Measurements from ENCODE around the gene COPB2. TPM values are rescaled to one million over a fixed set of nuclear protein-coding genes. Genes with fewer than 3 reads are reported as not detected.
A peak's percentile ranks its signal among the peaks of the same experiment; 100 is the strongest.
"Not testable (repeated sequence)": the region's sequence is repeated elsewhere in the genome, so short reads cannot be mapped to it uniquely, and the experiment has no call there.

COPB2 gene
- polyA plus RNA-seq (ENCODE audit: insufficient read length in 4 of 4), result 100 to 1,000 TPM; 134 to 169 (median 149) TPM

DNA sequence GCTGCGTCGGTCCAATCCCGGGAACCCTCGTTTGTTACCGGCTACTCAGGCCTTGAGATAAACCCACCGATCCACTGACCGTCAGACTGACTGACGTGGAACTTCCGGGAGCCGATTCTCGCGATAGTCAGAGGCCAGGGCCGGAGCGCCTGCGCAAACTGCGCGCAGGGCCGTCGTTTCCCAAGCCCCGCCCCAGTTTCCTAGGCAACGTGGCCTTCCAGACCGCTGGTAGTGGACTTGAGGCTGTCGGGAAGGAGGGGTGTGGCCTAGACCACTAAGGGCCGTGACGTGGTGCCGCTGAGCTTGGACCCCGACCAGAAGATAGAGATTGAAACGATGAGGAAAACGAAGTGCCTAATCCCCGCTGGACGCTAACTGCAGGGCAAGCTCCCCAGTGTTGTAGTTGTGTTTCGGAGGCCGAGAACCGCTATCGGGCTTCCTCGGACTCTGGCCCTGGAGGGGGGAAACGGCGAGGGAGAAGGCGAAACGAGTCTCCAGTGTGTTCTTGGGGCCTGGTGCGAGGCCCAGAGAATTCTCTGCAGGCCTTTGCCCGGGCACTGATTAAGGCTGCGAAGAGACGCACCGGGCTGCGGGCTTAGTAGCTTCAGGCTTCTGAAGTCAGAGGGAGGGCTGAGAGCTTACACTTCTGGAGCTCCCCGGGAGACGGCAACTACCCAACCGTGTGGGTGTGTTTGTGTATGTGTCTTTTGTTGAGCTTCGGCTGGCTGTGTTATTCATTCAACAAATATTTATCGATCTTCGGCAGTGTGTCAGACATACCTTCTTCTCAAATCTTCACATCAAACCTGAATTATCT, at the start of gene COPB2:
COPB2 (minus strand) TSS at position 96 of the 817 bp plus-strand sequence. CDS start 97 bp downstream, outside the sequence.
- peak; percentile 98 to 99 (median 99) for DNase-seq (ENCODE audit: low read depth in 4 of 4, low spot score in 2 of 4)

DNA sequence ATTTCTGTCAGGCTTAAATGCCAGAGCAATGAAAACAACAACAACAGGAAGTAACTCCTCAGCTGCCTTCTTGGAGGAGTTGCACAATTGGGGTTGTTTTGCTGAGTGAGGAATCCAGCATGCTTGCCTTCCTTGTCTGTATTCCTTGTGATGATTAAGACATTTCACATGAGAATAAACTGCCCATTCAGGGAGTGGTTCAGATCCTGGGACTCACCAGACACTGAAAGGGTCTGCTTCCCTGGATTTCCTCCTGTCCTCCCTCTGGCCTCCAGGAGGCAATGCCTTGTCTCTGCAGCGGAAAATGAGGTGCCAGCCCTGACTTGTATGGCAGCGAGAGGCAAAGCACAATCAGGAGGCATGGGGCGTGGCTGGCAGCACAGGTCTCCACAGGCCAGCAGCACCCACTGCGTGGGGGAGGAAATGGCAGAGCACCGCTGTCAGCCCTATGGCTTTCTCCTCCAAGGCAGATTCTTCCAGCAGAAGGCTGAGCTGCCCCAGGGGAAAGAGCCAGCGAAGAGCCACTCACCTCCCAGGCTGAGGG, 45.4 kb upstream of the COPB2 start:
- DNase-seq (ENCODE audit: low read depth in 4 of 4, low spot score in 2 of 4), result no peak

DNA sequence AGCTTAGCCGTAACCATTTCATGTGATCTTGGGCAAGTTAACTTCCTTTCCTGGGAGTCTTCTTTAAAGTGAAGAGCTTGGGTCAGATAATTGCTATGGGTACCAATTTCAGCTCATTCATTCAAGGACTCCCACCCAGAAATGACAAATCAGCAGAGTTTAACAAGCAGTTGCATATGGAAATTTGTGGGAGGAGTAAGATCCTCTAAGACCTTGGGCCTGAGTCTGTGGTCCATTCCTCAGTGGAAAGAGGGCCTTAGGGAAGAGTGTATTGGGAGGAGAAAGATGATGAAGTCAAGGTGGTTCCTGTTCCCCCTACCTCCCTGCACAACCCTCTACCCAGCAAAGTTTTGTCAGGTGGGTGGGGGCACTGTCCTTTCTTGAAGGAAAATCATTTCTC, 44.8 kb upstream of the COPB2 start:
- no peak for DNase-seq (ENCODE audit: low read depth in 4 of 4, low spot score in 2 of 4)

DNA sequence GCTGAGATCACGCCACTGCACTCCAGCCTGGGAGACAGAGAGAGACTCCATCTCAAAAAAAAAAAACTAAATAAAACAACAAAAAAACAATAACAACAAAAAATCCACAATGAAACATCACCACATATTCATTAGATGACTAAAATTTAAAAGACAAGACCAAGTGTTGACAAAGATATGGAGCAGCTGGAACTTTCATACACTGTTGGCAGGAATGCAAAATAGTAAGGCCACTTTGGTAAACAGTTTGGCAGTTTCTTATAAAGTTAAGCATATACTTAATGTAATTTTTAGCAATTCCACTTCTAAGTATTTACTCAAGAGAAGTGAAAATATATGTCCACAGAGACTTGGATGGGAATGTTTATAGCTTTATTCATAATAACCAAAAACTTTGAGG, 43.6 kb upstream of the COPB2 start:
- no peak for DNase-seq (ENCODE audit: low read depth in 4 of 4, low spot score in 2 of 4)

DNA sequence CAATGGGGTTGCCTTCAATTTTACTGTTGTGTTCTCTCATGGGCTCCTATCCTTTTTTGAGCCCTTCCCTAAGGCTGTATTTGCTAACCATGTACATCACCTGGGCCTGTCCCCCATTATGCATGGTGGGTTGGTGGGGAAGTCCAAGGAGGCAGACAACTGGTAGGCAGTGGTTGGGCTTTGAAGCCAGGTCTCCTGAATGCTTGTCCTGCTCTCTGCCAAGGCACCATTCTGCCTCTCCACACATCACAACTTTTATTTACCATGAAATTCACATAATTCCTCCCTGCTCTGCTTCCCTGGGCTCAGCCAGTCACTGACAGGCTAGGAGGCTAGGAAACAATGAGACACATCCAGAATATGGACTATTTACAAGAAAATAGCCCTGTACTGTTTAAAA, 41.0 kb upstream of the COPB2 start:
- DNase-seq (ENCODE audit: low read depth in 4 of 4, low spot score in 2 of 4), result no peak

DNA sequence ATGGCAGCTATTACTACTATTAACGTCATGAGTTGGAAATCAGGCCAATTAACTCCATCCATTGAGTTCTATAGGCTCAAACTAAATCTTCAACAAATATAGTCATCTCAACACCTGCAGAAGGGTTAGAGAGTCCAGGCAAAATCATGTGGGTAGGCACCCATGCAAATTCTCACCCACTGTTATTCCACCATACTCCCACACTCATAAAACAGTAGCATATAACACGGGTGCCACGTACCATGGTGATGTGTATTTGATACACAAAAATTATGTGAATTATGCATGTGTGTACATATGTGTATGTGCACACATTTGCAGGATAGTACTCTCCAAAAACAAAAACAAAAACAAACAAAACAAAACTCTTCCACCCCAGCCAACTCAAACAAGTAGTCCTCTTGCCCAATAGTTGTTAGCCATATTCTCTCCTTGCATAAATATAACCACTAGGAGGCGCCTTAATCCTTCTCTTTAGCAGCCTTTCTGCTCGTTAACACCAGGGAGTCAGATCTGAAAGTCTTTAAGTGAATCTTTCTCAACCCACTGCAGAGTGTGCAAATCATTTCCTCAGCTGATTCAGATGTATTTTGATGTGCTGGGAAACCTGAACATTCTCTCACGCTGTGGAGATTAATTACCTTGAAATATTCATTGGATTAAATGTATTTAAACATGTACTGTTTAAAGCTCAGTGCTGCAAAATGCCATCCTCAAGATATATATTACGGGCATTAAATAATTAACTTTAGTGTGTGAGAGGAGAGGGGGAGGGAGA, 38.0 kb upstream of the COPB2 start:
- peak; percentile 36 to 65 (median 52) for DNase-seq (ENCODE audit: low read depth in 4 of 4, low spot score in 2 of 4)

DNA sequence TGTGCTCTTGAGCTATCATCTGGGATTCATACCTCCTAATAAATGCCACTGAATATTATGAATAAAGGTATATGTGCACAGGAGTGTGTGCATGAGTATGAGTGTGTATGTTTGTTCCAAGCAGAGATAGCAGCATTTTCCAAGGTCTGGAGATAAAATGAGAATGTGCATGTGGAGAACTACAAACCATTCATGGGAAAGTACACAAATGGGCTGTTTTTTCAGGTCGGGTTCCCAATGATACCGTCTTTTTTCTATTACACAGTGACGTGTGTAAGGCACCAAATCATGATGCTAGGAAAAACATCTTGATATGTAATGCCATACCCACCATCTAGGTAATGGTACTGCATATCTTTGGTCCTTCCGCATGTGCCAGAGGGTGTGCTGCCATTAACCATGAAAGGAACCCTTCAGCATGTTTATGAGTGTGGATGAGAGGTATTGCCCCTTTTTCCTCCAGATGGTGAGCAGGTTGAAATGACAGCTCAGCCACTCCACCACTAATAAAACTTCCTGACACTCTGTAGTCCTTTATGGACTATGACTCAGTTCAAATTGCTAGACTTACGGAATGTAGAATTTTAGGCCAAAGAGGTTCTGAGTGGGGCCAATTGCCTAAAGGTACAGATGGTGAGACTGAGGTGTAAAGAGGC, 36.4 kb upstream of the COPB2 start:
- DNase-seq (ENCODE audit: low read depth in 4 of 4, low spot score in 2 of 4), result no peak

DNA sequence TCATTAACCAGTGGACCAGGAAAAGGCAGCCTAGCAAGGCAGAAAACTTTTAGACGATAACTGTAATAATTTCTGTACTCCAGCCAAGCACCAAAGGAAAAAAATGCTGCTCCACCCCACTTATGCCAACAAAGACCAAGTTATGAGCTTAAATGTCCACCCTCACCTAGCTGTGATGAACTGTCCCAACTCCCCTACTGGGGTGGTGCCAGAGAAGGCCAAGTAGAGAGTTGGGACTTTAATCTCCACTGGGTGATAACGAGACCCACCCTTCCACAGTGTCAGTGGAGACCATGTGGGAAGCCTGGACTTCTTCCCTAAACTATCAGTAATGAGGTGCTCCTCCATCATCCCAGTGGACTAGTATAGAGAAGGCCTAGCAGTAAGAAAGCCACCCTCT, 33.8 kb upstream of the COPB2 start:
- no peak for DNase-seq (ENCODE audit: low read depth in 4 of 4, low spot score in 2 of 4)

DNA sequence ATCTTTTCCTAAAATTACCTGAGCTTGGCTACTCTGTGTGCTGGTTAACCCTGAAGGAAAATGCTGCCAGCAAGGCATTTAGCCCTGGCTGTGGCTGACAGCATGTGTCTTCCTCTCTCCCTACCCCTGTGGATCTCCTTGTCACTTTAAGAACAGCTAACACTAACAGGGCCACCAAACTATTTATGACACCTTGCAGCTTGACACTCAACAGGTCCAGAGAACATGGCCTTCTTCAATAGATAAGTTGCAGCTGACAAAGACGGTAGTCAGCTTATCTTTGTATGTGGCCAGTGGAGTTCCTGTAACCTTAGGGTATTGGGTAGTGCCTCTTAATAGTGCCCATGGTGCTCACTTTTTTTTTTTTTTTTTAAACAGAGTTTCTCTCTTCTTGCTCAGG, 32.0 kb upstream of the COPB2 start:
- no peak for DNase-seq (ENCODE audit: low read depth in 4 of 4, low spot score in 2 of 4)

DNA sequence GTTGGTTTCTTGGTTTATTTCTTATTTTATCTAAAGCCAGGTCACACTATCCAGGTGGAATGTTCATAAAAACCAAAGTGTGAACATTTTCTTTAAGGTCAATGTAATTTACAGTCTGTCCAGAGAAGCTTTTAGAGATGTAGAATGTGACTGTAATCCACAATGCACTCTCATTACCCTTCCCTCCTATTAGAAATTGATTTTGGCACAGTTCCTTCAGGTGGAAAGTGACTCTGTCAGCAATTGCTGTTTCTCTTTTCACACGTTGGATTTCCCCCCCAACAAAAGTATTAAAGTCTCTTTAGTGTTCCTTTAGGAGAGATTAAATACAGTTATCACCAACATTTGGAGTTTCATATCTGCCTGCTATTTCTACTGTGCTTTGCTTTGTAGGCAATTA, 31.6 kb upstream of the COPB2 start:
- no peak for DNase-seq (ENCODE audit: low read depth in 4 of 4, low spot score in 2 of 4)

DNA sequence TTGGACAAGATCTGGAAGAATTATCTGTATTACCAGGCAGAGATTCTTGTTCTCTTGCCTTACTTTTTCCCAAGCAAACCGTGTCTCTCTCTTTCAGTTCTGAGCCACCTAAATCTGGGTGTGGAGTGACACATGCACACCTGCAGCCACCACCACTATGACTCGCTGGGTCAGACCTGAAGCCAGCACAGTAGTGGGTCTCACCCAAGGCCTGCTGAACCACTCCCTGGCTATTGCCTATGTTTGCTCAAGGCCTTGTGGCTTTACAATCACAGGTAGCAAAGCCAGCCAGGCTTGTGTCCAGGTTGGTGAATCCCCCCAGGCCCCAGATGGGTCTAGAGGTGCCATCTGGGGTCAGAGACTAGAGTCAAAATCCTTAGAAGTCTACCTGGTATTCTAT, 28.7 kb upstream of the COPB2 start:
- DNase-seq (ENCODE audit: low read depth in 4 of 4, low spot score in 2 of 4), result no peak

DNA sequence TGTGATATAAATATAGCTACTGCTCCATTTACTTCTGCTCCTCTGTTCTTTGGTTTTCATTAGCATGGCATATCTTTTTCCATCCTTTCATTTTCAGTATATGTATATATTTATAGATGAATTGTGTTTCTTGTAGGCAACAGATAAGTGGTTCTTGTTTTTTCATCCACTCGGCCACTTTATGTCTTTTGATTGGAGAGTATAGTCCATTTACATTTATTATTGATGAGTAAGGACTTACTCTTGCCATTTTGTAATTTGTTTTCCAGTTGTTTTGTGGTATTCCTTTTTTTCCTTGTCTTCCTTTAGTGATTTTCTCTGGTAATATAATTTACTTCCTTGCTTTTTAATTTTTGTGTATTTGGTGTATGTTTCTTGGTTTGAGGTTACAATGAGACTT, 26.8 kb upstream of the COPB2 start:
- DNase-seq (ENCODE audit: low read depth in 4 of 4, low spot score in 2 of 4), result no peak

DNA sequence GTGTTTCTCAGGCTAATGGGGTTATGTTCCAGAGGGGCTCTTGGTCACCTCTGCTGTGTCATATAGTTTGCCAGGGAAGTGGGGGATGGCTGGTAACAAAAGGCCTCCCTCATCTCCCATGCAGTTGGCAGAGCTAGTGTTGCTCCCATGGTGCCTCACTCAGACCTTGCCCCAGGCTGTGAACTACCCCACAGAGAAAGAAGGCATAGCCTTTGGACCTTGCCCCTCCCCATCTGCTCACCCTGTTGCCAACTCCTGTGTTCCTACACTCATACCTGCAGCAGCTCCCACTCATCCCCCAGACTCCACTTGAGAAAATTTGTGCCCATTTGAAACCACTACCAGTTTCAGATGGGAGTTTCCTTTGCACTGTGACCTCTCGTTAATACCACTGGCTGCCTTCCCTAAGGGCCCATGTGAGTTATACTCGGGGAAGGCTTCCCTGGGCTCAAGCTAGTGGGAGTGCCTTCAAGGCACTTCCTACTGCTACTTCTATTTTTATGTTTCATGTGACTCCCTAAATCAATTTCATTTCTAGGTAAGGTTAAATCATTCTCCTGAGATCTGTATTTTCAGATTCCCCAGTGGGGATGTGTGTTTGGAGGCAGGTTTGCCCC, 25.3 kb upstream of the COPB2 start:
- no peak for DNase-seq (ENCODE audit: low read depth in 4 of 4, low spot score in 2 of 4)

DNA sequence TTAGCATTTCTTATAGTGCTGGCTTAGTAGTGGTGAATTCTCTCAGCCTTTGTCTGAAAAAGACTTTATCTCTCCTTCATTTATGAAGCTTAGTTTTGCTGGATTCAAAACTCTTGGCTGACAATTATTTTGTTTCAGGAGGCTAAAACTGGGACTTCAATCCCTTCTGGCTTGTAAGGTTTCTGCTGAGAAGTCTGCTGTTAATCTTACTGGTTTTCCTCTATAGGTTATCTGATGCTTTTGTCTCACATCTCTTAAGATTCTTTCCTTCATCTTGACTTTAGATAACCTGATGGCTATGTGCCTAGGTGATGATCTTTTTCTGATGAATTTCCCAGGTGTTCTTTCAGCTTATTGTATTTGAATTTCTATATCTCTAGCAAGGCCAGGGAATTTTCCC, 23.4 kb upstream of the COPB2 start:
- DNase-seq (ENCODE audit: low read depth in 4 of 4, low spot score in 2 of 4), result not testable (repeated sequence)

DNA sequence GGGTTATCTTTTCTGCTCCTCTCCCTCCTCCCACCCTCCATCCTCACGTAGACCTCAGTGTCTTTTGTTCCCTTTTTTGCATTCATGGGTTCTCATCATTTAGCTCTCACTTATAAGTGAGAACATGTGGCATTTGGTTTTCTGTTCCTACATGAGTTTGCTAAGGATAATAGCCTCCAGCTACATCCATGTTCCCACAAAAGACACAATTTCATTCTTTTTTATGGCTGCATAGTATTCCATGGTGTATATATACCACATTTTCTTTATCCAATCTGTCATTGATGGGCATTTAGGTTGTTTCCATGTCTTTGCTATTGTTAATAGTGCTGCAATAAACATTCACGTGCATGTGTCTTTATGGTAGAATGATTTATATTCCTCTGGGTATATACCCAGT, 11.7 kb upstream of the COPB2 start:
- DNase-seq (ENCODE audit: low read depth in 4 of 4, low spot score in 2 of 4), result not testable (repeated sequence)

DNA sequence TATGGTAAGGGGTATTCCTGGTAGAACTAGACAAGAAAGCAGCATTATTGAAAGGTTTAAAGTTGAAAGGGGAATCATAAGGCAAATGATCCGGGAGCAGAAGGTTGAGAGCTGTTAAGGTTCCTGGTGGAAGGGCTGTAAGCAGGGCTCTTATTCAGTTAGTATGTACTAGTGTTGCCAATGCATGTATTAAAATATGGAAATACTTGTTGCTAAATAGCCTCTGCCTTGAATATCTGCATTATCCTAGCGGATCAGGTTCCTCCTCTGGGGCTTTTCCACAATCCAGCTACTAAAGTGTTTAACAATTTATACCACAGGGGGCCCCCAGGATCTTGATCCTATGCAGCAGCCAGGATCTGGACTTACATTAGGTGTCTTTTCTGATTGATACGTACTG, 7.3 kb upstream of the COPB2 start:
- DNase-seq (ENCODE audit: low read depth in 4 of 4, low spot score in 2 of 4), result no peak

DNA sequence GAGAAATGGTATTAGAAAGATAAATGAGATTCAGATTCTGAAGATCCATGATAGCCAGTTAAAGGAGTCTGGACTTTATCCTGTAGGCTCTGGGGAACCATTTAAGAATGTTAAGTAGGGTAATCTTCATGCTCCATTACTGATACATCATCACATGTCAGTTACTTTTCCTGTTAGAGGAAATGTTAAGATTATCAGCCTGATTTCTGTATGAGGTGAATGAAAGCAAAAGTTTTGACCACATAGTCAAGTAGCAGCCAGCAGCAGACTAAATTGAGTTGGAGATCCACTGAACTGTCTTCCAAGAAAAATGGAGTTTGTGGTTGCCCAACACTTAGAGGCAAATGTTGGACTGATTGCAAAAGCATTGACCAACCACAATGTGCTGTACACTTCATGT, 4.7 kb upstream of the COPB2 start:
- no peak for DNase-seq (ENCODE audit: low read depth in 4 of 4, low spot score in 2 of 4)

DNA sequence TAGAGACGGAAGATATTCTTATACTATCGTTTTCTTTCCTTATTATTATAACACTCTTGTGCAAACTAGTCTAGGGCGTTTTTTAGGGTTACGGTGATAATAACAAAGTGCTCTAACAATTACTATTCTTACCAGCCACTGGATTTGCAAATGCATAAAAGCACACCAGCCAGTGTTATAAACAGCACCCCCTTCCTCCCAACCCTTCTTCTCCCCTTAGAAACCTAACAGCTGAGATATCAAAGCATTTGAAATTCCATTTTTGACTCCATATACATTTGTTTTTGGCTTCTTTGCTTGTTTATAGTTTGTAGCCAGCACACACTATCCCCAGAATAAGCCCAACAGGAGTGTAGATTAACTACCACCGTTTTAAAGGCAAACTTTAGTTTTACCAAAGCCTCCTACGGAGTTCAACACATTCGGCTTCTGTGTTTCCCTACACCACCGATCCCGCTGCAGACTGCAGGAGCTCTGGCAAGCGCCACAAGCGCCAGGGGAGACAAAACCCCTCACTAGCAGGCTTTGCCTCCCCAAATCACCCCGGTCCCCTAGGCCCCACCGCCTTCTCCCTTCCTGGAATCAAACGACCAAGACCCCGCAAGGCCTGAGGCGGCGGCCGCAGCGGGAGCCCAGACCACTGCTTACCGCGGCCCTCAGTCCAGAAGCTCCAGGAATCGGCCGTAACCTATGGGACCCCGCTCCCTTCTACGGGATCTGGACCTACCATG, 461 bp downstream of the COPB2 start:
- DNase-seq (ENCODE audit: low read depth in 4 of 4, low spot score in 2 of 4), result no peak

DNA sequence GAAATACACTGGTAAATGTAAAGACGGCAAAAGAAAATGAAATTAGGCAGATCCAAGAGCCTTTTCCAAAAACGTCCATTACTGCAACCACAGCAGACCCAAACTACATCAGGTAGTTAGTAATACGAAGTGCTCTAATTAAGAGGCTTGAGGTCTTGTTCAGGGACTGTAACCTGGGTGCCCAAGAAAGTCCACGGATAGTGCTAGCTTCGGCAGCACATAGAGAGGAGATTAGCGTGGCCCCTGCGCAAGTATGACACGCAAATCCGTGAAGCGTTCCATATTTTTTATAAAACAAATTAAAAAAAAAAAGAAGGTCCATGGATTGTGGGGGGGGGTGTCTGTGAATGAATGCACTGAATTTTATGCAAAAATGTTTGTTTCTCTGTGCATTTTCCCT, 1.4 kb downstream of the COPB2 start:
- no peak for DNase-seq (ENCODE audit: low read depth in 4 of 4, low spot score in 2 of 4)

DNA sequence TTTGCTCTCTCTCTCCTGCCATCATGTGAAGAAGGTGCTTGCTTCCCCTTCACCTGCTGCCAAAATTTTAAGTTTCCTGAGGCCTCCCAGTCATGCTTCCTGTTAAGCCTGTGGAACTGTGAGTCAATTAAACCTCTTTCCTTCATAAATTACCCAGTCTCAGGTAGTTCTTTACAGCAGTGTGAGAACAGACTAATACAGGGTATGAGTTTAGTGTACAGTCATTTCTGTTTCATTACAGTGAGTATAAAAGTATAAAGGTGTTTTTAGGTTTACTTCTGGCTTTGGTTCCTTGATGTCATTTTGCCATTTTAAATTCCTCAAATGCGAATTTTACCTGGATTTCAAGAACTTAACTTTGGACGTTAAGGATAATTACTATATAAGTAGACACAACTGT, 7.2 kb downstream of the COPB2 start:
- DNase-seq (ENCODE audit: low read depth in 4 of 4, low spot score in 2 of 4), result not testable (repeated sequence)
